Stimulated activated CD4-positive, alpha-beta T cell treated with anti-CD3 and anti-CD28 coated beads, TNF-alpha, amount 100 ng/mL, for 24 hours (primary cell): ENCODE measurements around the gene GTPBP6.

Experiments
- DNase-seq, 3 experiments: peaks; one replicate each; pipeline ENCODE4 v3.0.0-alpha.2; 2020; ENCODE audit warnings: low read depth in 3 of 3

The GTPBP6 gene, protein sequence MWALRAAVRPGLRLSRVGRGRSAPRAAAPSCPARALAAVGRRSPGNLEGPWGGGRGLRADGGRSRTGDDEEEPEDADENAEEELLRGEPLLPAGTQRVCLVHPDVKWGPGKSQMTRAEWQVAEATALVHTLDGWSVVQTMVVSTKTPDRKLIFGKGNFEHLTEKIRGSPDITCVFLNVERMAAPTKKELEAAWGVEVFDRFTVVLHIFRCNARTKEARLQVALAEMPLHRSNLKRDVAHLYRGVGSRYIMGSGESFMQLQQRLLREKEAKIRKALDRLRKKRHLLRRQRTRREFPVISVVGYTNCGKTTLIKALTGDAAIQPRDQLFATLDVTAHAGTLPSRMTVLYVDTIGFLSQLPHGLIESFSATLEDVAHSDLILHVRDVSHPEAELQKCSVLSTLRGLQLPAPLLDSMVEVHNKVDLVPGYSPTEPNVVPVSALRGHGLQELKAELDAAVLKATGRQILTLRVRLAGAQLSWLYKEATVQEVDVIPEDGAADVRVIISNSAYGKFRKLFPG

DNA sequence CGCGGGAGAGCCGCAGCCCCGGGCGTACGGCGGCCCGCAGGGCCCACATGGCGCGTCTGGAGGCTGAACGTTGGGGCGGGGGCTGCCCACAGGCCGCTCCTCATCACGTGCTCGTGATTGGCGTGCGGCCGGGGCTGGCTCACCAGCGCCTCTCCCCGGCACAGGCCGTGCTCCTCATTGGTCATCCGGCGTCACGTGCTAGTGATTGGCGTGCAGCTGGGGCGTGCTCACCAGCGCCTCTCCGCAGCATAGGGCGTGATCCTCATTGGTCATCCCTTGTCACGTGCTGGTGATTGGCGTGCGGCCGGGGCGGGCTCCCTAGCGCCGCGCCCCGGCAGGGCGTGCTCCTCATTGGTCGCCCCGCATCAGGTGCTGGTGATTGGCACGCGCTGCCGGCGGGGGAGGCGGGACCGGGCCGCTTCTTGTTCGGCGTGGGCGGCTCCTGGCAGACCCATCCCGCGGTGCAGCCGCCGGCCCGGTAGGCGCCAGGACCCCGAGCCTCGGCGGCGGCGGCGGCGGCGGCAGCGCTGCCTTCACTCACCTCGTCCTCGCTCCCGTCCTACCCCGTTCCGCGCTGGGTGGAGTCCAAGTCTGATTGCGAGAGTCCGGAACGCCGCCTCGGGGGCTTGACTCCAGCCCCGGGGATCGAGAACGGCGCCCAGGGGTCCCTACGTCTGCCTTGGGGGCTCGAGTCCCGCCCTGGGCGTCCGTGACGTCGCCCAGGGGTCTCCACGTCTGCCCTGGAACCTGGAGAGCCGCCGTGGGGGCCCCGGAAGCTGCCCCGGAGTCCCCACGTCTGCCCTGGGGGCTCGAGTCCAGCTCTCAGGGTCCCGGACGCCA is at the start of gene GTPBP6:
Gene GTPBP6 (minus strand): TSS at position 58 of the 840 bp plus-strand sequence. CDS start 9 bp downstream, at position 49.
- DNase-seq: peak; percentile 96 to 98 (median 97)

DNA sequence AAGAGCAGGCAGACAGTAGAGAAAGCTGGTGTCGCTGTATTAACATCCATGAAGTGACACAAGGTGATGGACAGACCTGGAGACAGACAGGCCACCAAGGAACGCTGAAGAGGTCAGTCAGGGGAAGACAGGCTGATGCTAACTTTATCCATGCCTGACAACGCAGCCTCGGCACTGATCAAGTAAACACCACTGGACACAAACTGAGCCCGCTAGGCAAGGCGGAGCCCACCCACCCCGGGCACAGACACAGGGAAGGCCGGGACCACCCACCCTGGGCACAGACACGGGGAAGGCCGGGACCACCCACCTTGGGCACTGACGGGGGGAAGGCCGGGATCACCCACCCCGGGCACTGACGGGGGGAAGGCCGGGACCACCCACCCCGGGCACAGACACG is 49.3 kb upstream of the GTPBP6 start:
- DNase-seq: no peak

DNA sequence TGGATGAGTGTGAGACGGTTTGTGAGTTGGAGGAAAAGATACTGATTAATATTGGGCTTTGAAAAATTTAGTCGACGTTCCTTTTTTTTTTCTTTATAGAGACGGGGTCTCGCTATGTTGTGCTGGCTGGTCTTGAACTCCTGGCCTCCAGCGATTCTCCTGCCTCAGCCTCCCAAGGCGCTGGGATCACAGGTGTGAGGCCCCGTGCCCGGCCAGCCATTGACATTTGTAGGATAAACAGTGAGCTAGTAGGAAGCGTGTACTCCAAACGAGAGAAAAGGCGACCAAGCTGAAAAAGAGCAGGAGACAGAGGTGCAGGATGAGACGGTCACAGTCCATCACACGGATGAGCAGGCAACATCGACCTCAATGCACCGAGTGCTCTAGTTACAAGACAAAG is 48.8 kb upstream of the GTPBP6 start:
- no peak for DNase-seq

DNA sequence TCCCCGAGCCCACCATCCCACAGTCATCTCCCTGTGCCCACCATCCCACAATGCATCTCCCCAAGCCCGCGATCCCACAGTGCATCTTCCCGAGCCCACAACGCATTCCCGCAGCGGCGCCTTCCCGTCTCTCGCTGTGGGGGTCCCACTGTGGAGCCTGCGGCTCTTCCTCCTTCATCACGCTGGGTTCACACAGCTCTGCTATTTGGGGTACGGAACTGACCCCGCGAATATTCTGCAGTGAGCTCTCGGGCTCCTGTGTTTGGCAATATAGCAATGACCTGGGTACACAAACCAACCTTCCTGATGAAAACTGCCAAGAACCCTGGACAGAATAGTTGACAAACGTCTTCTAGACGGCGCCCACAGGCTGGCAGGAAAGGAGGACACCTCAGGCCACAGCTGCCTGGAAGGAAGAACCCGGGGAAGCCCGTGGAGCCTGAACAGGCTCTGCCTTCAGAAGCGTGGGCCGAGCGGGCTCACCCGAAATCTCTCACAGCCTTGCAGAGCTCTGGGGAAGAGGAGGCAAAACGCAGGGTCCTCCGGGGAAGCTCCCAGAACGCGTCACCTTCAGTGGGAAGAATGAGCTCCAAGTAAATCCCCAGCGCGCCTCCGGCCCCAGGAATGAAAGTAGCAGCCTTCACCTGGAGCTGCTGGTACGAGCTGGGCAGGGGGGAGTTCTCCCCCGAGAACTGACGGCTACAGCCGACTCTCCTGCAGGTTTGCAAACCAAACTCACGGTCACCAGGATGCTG is 45.2 kb upstream of the GTPBP6 start:
- DNase-seq: no peak

DNA sequence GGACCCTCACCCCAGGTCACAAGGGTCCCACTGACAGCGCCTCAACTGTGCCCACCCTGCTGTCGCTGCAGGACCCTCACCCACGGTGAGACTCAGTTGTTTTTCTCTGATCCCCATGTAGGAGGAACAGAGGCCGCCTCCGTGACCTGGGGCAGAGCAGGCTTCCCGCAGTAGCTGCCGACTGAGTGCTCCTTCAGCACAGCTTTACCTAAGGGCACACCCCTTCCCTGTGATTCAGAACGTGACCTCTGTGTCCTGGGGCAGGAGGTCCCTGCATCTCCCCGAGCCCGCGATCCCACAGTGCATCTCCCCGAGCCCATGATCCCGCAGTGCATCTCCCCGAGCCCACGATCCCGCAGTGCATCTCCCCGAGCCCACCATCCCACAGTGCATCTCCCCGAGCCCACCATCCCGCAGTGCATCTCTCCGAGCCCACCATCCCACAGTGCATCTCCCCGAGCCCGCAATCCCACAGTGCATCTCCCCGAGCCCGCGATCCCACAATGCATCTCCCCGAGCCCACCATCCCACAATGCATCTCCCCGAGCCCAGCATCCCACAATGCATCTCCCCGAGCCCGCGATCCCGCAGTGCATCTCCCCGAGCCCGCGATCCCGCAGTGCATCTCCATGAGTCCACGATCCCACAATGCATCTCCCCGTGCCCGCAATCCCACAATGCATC is 44.5 kb upstream of the GTPBP6 start:
- no peak for DNase-seq

DNA sequence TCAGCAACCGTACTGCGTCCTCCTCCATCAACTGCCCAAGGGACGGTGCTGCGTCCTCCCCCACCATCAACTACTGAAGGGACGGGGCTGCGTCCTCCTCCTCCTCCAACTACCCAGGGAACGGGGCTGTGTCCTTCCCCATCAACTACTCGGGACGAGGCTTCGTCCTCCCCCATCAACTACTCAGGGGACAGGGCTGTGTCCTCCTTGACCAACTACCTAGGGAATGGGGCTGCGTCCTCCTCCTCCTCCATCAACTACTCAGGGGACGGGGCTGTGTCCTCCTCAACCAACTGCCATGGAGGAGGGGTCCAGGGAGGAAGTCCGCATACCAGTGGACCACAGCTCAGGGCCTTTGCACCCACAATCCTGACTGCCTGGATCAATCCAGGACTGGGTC is 43.8 kb upstream of the GTPBP6 start:
- no peak for DNase-seq

DNA sequence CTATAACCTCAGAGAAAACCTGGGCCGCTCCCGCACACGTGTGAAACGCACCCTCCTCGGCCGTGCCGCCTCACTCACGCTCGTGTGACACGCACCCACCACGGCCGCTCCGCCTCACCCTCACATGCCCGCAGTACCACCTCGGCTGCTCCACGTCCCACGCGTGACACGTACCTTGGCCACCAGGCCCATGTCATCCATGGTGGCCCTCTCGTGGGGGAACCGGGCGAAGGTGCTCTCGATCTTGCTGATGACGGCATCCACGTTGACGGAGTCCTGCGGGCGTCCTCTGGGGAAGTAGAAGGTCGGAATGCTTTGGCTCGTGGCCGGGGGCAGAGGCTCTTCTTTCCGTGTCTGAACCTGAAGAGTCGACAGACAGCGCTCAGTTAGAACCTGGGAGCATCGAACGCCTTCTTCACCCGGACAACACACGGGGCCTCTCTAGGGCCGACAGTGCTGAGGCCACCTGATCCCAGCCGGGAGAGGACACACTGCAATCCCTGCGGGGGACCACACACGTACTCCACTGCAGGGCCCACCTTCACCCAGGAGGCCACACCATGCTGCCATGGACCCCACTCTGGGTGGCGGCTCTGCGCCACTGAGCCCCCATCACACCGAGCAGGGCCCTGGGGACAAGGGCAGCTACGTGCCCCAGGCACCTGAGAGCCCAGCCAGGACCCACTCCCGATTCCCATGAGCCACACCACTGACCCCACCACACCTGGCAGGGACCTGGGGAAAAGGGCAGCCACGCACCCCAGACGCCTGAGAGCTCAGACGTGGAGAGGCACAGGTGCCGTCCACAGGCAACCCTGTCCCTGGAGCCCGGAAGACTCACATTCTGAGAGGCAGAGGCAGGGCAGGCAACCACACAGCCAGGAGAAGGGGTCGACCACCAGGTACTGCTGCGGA is 42.9 kb upstream of the GTPBP6 start:
- no peak for DNase-seq

DNA sequence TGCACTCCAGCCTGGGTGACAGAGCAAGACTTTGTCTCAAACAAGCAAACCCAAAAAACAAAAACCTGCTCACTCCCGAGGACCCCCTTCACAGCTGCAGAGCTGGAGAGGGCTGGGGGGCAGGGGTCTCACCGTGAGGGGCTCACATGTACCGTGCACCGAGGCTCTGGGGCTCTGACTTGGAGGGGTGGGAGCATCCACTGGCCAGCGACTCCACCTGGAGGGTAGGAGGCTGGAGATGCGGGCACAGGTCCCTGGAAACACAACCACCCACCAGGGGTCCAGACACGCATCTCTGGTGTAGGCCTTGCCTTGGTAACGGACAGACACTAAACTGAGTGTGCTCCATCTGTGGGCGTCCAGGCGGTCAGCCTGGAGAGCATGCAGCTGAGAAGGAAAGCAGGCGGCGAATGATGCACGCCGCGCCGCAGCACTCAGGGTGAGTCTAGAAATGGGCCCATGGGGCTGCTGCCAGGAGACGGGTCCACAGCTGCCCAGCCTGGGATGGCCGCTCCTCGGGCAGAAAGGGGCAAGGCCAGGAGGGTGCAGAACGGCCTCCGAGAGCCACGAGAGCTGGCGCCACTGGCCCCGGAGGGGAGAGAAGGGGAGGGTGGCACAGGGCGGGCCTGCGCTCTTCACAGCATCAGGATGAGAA is 42.0 kb upstream of the GTPBP6 start:
- DNase-seq: no peak

DNA sequence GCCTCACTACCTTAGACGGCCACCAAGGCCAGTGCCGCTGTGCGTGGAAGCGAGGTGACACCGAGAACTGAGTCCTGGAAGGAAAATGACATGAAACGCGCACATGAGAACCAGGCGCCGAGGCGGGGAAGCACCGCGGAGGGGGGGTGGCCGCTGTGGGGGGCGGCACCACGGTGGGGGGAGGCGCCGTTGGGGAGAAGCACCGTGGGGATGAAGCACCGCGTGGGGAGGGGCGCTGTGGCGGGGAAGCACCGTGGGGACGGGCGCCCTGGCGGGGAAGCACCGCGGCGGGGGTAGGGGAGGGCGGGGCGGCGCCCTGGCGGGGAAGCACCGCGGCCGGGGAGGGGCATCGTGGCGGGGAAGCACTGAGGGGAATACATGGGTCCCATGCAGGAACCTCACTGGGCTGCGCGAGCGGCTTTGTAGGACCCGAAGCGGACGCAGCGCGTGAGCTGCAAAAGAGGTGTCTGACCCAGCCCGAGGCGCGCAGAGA is 40.1 kb upstream of the GTPBP6 start:
- no peak for DNase-seq

DNA sequence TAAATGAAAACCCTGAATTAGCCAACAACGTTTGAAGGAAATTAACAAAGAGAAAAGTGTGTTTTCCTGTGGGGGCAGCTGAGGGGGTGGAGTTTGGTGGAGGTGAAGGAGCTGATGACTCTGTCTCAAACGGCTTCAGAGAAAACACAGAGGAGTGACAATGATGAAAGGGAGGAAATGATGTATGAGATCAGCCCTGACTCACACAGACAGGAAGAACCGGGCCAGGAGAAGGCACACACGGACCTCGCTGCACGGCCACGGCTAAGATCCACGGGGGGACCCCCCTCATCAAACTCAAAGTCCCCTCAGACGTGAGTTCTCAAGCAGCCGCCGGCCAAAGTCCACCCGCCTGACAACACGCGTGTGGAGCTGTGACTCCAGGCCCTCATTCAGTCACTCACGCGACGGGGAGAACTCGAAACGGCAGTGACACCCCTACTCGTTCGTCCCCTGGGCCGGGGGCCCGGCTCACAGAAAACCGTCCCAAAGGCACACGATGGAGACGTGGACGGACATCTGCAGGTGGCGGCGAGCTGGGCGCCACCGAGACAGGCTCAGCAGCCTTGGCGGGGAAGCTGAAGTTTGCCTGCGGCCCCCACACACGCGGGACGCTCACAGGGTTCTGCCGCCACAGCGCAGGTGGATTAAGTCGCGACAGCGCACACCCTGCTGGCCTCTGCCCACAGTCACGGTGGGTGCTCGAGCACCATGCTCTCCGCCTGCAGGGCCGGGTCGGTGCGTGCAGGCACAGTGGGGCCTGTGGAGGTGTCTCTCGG is 39.3 kb upstream of the GTPBP6 start:
- DNase-seq: peak in 1 of 3 experiments; percentile 30

DNA sequence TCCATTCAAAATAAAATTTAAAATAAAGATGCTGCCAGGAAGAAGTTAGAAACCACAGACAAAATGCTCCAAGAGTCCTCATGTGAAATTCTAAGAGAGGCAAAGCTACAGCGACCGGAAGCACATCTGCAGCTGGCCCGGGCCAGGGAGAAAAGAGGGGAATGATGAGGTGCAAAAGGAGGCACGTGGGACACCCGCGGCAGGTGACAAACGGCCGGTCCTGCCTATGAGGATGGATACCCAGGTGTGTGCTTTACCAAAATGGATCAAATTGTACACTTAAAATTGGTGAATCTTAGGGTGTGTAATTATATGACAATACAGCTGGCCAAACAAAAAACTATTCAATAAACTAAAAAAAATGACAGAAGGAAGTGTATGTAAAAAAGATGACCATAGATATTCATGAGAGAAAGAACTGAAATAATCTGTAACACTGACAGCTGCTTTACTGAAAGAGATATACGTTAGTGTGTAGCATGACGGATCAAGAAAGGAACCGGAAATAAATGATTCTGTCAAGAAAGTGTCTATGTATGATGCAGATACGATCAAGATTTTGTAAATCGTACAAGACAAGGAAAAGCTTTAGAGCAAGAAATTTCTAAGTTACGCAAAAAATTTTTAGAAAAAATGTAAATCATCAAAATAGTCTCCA is 38.6 kb upstream of the GTPBP6 start:
- no peak for DNase-seq

DNA sequence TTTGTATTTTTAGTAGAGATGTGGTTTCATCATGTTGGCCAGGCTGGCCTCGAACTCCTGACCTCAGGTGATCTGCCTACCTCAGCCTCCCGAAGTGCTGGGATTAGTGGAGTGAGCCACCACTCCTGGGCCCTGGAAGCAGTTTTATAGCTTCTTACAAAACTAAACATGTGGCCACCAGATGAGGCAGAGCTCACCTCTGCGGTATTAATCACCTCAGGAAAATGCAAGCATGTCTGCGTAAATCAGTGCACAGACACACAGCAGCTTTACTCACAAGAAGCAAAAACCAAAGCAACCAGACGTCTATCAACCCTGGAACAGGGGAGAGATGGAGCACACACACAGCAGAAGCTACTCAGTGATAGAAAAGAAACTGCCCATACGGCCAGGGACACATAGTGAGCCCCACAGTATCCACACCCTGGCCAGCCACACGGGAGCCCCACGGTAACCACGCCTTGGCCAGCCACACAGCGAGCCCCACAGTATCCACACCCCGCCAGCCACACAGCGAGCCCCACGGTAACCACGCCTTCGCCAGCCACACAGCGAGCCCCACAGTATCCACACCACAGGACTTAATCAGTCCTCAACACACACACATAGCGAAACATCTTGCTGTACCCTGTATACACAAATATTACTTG is 37.9 kb upstream of the GTPBP6 start:
- no peak for DNase-seq

DNA sequence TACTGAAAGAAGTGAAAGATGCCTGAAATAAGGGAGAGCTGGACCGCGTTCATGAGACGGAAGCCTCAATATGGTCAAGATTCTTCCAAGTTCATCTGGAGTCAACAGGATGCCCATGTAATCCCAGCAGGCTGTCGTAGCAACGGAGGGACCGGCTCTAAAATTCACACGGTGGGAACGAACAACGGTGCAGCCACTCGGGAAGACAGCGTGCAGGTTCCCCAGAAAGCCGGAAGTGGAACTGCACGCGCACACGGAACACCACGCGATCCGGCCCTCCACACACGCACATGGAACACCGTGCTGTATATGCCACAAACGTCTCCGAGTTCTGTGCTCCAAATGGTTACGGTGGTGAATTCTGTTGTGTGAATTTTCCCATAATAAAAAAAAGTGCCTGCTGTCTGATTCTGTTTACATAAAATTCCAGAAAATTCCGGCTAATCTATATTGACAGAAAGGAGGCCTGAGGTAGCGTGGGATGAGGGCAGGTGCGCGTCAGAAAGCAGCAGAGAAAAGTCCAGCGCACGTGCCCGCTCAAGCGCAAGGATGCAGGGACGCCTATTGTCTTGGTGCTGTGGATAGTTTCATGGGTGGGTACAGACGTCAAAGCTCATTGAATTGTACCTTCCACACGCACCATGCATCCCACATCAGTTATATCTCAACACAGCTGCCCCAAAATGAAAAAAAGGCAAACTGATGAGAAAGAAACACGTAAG is 36.9 kb upstream of the GTPBP6 start:
- DNase-seq: no peak

DNA sequence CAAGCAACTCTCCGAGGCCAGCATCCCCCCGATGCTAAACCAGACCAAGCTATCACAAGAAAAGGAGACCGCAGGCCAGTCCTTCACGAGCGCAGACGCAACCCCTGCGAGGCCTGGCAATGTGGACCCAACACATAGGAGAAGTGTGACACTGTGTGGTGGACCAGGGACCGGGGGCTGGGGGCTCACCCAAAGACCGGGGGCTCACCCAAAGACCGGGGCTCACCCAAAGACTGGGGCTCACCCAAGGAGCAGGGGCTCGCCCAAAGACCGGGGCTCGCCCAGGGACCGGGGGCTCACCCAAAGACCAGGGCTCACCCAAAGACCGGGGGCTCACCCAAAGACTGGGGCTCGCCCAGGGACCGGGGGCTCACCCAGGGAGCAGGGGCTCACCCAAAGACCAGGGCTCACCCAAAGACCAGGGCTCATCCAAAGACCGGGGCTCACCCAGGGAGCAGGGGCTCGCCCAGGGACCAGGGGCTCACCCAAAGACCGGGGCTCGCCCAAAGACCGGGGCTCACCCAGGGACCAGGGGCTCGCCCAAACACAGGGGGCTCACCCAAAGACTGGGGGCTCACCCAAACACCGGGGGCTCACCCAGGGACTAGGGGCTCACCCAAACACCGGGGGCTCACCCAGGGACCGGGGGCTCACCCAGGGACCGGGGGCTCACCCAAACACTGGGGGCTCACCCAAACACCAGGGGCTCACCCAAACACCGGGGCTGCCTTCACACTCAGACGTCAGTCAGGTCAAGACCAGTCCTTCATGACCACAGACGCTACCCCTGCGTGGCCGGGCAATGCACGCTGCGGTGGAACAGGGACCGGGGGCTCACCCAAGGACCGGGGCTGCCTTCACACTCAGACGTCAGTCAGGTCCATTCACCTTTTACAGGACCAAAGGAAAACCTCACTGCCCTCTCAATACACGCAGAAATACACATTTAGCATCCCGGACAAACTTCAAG is 35.3 kb upstream of the GTPBP6 start:
- DNase-seq: no peak

DNA sequence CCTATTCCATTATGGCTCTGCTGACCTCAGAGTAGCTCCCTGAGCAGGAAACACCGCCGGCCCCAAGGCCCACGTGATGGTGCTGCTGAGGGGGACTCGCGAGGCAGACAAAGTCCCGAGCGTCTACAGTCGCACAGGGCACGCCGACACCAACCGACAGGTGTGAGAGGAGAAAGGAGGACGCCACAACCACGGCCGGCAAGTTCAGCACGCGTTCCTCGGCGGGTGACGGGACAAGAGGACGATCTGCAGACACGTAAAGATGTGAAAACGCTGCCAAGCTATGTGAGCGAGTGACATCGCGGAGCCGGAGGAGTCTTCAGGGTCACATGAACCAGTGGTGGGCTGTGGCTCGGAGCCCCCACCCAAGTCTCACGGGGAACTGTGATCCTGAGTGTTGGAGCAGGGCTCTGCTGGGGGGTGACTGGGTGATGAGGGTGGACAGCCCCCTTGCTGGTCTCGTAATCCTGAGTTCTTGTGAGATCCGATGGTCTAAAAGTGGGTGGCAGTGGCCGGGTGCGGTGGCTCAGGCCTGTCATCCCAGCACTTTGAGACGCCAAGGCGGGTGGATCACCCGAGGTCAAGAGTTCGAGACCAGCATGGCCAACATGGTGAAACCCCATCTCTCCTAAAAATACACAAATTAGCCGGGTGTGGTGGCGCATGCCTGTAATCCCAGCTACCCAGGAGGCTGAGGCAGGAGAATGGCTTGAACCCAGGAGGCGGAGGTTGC is 34.2 kb upstream of the GTPBP6 start:
- no peak for DNase-seq
